DND-41 (cell line): ENCODE measurements around the gene ARHGDIB.

Experiments used
- ATAC-seq: fragments of 200-7000 bp; cut with Tn5 transposase; 3 replicates; pipeline ENCODE4 v1.9.1; 2021; ENCODE audit warnings: low read depth; ENCODE audit not compliant: insufficient read depth
- DNase-seq: peaks from one replicate; pipeline ENCODE4 v3.0.0-alpha.2; 2020
- H2AFZ ChIP-seq: 2 replicates; pipeline ENCODE4 v1.6.0; 2012; ENCODE audit warnings: low read depth, low read length
- H3K27ac ChIP-seq: 2 replicates; pipeline ENCODE4 v1.5.1; 2012; ENCODE audit warnings: low read length, inconsistent platforms
- H3K27me3 ChIP-seq: fragments of 200-600 bp; sonication (generic); 2 replicates; pipeline ENCODE4 v1.6.0; 2012; ENCODE audit warnings: low read length, mild to moderate bottlenecking, inconsistent platforms; ENCODE audit not compliant: insufficient read depth, poor library complexity
- H3K36me3 ChIP-seq: 2 replicates; pipeline ENCODE4 v1.5.1; 2012; ENCODE audit warnings: low read length, inconsistent platforms; ENCODE audit not compliant: insufficient read depth
- H3K4me1 ChIP-seq: 2 replicates; pipeline ENCODE4 v1.5.1; 2012; ENCODE audit warnings: mild to moderate bottlenecking, low read length; ENCODE audit not compliant: insufficient read depth
- H3K4me2 ChIP-seq: 2 replicates; pipeline ENCODE4 v1.6.0; 2012; ENCODE audit warnings: mild to moderate bottlenecking, moderate library complexity, low read length, inconsistent platforms; ENCODE audit not compliant: insufficient read depth
- H3K4me3 ChIP-seq, 2 experiments: fragments of 200-600 bp in 1 of 2; shearing (Covaris generic) in 1 of 2; 2 replicates each; pipeline ENCODE4 v1.5.1; 2012 to 2016; ENCODE audit warnings: inconsistent platforms in 2 of 2, low read length in 2 of 2, mild to moderate bottlenecking in 2 of 2, low read depth in 1 of 2, moderate library complexity in 1 of 2
- H3K79me2 ChIP-seq: 2 replicates; pipeline ENCODE4 v1.6.0; 2012; ENCODE audit warnings: low read length, inconsistent platforms; ENCODE audit not compliant: insufficient read depth
- H3K9ac ChIP-seq: 2 replicates; pipeline ENCODE4 v1.6.0; 2012; ENCODE audit warnings: low read depth, mild to moderate bottlenecking, inconsistent platforms, low read length, moderate library complexity
- H3K9me3 ChIP-seq: 2 replicates; pipeline ENCODE4 v1.5.1; 2012; ENCODE audit warnings: low read length, moderate library complexity, mild to moderate bottlenecking, inconsistent platforms; ENCODE audit not compliant: insufficient read depth, severe bottlenecking
- H4K20me1 ChIP-seq: 2 replicates; pipeline ENCODE4 v1.6.0; 2012; ENCODE audit warnings: low read length; ENCODE audit not compliant: insufficient read depth
- CTCF ChIP-seq: IDR thresholded peaks from 2 replicates; pipeline ENCODE4 v1.5.1; 2012; ENCODE audit warnings: borderline replicate concordance, low read length, moderate library complexity, mild to moderate bottlenecking; ENCODE audit not compliant: poor library complexity, severe bottlenecking; ENCODE audit errors: extremely low read depth
- EZH2 ChIP-seq: IDR thresholded peaks from 3 replicates; pipeline ENCODE4 v1.6.1; 2012; ENCODE audit warnings: borderline replicate concordance, low read depth, mild to moderate bottlenecking, moderate library complexity, low read length, inconsistent platforms; ENCODE audit not compliant: severe bottlenecking

The ARHGDIB gene

GRCh38 chr12:14901228-14901562, 60.2 kb downstream of the ARHGDIB start:
- Histone ChIP-seq H3K4me2 (no peak overlapping the region), H3K27ac (no peak overlapping the region), H3K4me3 (no peak overlapping the region), H3K9me3 (no peaks in the 10 kb centered on the region), H3K36me3 (no peaks in the 10 kb centered on the region), H2AFZ (no peak overlapping the region), H3K79me2 (no peaks in the 10 kb centered on the region), H3K27me3 (no peaks in the 10 kb centered on the region), H3K9ac (no peak overlapping the region), H3K4me1 (peaks cover 25% of the 10 kb centered on the region), H4K20me1 (no peaks in the 10 kb centered on the region)
- ATAC-seq = no peak
- DNase-seq = no peak
- TF ChIP-seq EZH2 (no peak), CTCF (peak; percentile 25)

GRCh38 chr12:14900521-14901227, 60.7 kb downstream of the ARHGDIB start:
- Histone ChIP-seq H3K27ac (no peak overlapping the region), H2AFZ (no peak overlapping the region), H3K9ac (no peak overlapping the region), H3K4me1 (peaks cover 25% of the 10 kb centered on the region), H3K4me2 (no peak overlapping the region), H3K27me3 (no peaks in the 10 kb centered on the region), H3K36me3 (no peaks in the 10 kb centered on the region), H3K79me2 (no peaks in the 10 kb centered on the region), H4K20me1 (no peaks in the 10 kb centered on the region), H3K4me3 (no peak overlapping the region), H3K9me3 (no peaks in the 10 kb centered on the region)
- TF ChIP-seq CTCF (no peak), EZH2 (no peak)
- ATAC-seq (no peak), DNase-seq (no peak)

GRCh38 chr12:14896521-14897169, 64.8 kb downstream of the ARHGDIB start:
- H3K9me3 ChIP-seq = no peaks in the 10 kb centered on the region
- H3K79me2 ChIP-seq = no peaks in the 10 kb centered on the region
- H3K9ac ChIP-seq = no peak overlapping the region
- H2AFZ ChIP-seq = no peak overlapping the region
- no peaks in the 10 kb centered on the region for H4K20me1 ChIP-seq
- no peak overlapping the region for H3K4me2 ChIP-seq
- peaks cover 5% of the 10 kb centered on the region; the same call in 1 of the 2 replicates for H3K4me1 ChIP-seq
- ATAC-seq (no peak), DNase-seq (no peak)
- no peak overlapping the region for H3K4me3 ChIP-seq
- TF ChIP-seq EZH2 = no peak
- TF ChIP-seq CTCF = no peak
- no peaks in the 10 kb centered on the region for H3K36me3 ChIP-seq
- no peak overlapping the region for H3K27ac ChIP-seq
- no peaks in the 10 kb centered on the region for H3K27me3 ChIP-seq
